NCI-H1092 treated with DMSO at 0.1 percent for 48 hours (cell line): Measurements from ENCODE around the gene LPCAT1.
"Not testable (repeated sequence)": the region's sequence is repeated elsewhere in the genome, so short reads cannot be mapped to it uniquely, and the experiment has no call there.

Experiments
- DNase-seq: peaks from one replicate; lab custom pipeline; 2025; lab: John Stamatoyannopoulos, UW

The LPCAT1 gene

GRCh38 chr5:1508659-1509290 is 15.0 kb downstream of the LPCAT1 start:
- DNase-seq = no peak

- DNase-seq = no peak
Measured at GRCh38 chr5:1507961-1508658, 15.7 kb downstream of the LPCAT1 start.

- no peak for DNase-seq
Measured at GRCh38 chr5:1507457-1507856, 16.3 kb downstream of the LPCAT1 start.

GRCh38 chr5:1507014-1507375 is 16.8 kb downstream of the LPCAT1 start:
- DNase-seq = no peak

- no peak for DNase-seq
Measured at GRCh38 chr5:1506242-1507013, 17.3 kb downstream of the LPCAT1 start.

GRCh38 chr5:1505506-1506241 is 18.1 kb downstream of the LPCAT1 start:
- no peak for DNase-seq

- not testable (repeated sequence) for DNase-seq
Measured at GRCh38 chr5:1505089-1505488, 18.7 kb downstream of the LPCAT1 start.

GRCh38 chr5:1504617-1505016 is 19.1 kb downstream of the LPCAT1 start:
- DNase-seq = no peak

- no peak for DNase-seq
Measured at GRCh38 chr5:1504069-1504595, 19.6 kb downstream of the LPCAT1 start.

- DNase-seq = no peak
Measured at GRCh38 chr5:1503241-1504068, 20.3 kb downstream of the LPCAT1 start.

- DNase-seq = no peak
Measured at GRCh38 chr5:1502737-1503120, 21.0 kb downstream of the LPCAT1 start.

- DNase-seq = no peak
Measured at GRCh38 chr5:1502046-1502736, 21.6 kb downstream of the LPCAT1 start.

GRCh38 chr5:1501372-1502045 is 22.3 kb downstream of the LPCAT1 start:
- DNase-seq = no peak

GRCh38 chr5:1500411-1501091 is 23.2 kb downstream of the LPCAT1 start:
- no peak for DNase-seq

GRCh38 chr5:1499851-1500250 is 23.9 kb downstream of the LPCAT1 start:
- no peak for DNase-seq

- no peak for DNase-seq
Measured at GRCh38 chr5:1498623-1499416, 24.9 kb downstream of the LPCAT1 start.

GRCh38 chr5:1497795-1498622 is 25.8 kb downstream of the LPCAT1 start:
- DNase-seq = no peak
